ENCODE results near the gene ATG4B.

- TF ChIP-seq CTCF (IDR thresholded peaks at IDR 0.05) (no peak), POLR2A (IDR thresholded peaks at IDR 0.05) (no peak)
These were observed 71.4 kb downstream of the ATG4B start for GRCh38 chr2:241708879-241709278.

Data from ovary (tissue), 3 donors.